ENCODE measurements around the gene SMG6. TPM values are rescaled to one million over a fixed set of nuclear protein-coding genes. Genes with fewer than 3 reads are reported as not detected.

Gene SMG6
- total RNA-seq, 1 experiment from 2014 or later: 13.5 TPM

DNA sequence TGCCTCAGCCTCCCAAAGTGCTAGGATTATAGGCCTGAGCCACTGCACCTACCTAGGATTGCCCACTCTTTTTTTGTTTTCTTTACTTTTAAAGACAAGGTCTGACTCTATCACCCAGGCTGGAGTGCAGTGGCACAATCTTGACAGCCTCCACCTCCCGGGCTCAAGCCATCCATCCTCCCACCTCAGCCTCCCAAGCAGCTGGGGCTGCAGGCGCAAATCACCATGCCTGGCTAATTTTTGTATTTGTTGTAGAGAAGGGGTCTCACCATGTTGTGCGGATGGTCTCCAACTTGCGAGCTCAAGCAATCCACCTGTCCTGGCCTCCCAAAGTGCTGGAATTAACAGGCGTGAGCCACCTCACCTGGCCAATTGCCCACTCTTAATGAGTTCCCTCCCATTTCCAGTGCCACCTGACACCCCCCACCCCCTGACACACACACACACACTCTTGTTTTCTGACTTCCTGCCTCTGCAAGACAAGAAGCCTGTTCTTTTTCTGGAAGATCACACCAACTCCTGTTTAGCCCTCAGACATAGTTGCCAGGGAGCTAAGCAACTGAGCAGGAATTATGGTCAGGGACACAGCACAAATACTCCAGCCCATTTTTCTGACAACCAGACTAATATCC, 259.2 kb downstream of the SMG6 start:
- H3K27me3 Mint-ChIP-seq (ENCODE audit: unreplicated experiment): no peaks in the 10 kb centered on the region
- CTCF ChIA-PET: interaction anchor here (0.6 kb wide), 2 partner anchors 154 to 517 kb away, joined by 7 read pairs; no protein-coding TSS in a partner anchor
- H3K4me1 Mint-ChIP-seq (ENCODE audit: low read depth, unreplicated experiment): peaks cover 10% of the 10 kb centered on the region
- H3K36me3 Mint-ChIP-seq (ENCODE audit: insufficient read depth, unreplicated experiment): peaks cover 36% of the 10 kb centered on the region
- H3K4me3 Mint-ChIP-seq (ENCODE audit: low read depth, unreplicated experiment): no peak overlapping the region
- no peak for DNase-seq
- BruUV-seq (replicated peaks): no TSS peak
- no peak overlapping the region for H3K27ac Mint-ChIP-seq (ENCODE audit: unreplicated experiment)
- H3K9me3 Mint-ChIP-seq (ENCODE audit: low read depth, unreplicated experiment): no peaks in the 10 kb centered on the region
- intact Hi-C loops (cut with micrococcal nuclease; ENCODE audit: unreplicated experiment): no loop called here
- TF ChIP-seq, protein P1, sequence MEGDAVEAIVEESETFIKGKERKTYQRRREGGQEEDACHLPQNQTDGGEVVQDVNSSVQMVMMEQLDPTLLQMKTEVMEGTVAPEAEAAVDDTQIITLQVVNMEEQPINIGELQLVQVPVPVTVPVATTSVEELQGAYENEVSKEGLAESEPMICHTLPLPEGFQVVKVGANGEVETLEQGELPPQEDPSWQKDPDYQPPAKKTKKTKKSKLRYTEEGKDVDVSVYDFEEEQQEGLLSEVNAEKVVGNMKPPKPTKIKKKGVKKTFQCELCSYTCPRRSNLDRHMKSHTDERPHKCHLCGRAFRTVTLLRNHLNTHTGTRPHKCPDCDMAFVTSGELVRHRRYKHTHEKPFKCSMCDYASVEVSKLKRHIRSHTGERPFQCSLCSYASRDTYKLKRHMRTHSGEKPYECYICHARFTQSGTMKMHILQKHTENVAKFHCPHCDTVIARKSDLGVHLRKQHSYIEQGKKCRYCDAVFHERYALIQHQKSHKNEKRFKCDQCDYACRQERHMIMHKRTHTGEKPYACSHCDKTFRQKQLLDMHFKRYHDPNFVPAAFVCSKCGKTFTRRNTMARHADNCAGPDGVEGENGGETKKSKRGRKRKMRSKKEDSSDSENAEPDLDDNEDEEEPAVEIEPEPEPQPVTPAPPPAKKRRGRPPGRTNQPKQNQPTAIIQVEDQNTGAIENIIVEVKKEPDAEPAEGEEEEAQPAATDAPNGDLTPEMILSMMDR (IDR thresholded peaks at IDR 0.05; ENCODE audit: unreplicated experiment): no peak

DNA sequence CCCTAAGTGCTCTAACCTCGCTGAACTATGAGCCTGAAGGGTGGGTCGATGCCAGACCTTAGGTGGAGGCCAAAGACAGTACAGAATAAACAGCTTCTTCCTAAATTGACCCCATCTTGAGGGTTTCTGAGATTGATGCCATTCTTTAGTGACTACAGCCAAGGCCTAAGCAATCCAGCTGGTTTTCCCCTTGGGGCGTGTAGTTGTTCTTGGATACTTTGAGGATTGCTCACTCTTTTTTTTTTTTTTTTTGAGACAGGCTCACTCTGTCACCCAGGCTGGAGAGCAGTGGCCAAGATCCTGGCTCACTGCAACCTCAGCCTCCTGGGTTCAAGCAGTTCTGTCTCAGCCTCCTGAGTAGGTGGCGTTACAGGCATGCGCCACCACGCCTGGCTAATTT, 259.8 kb downstream of the SMG6 start:
- TF ChIP-seq, protein P1 (IDR thresholded peaks at IDR 0.05; ENCODE audit: unreplicated experiment): no peak
- Mint-ChIP-seq H3K9me3 (ENCODE audit: low read depth, unreplicated experiment) (no peaks in the 10 kb centered on the region), H3K27ac (ENCODE audit: unreplicated experiment) (no peak overlapping the region), H3K27me3 (ENCODE audit: unreplicated experiment) (no peaks in the 10 kb centered on the region), H3K4me1 (ENCODE audit: low read depth, unreplicated experiment) (peaks cover 10% of the 10 kb centered on the region), H3K36me3 (ENCODE audit: insufficient read depth, unreplicated experiment) (peaks cover 31% of the 10 kb centered on the region), H3K4me3 (ENCODE audit: low read depth, unreplicated experiment) (no peak overlapping the region)
- intact Hi-C loops (cut with micrococcal nuclease; ENCODE audit: unreplicated experiment): no loop called here
- DNase-seq: peak; percentile 14
- no TSS peak for BruUV-seq (replicated peaks)
- CTCF ChIA-PET: interaction anchor here (0.6 kb wide), 2 partner anchors 124 to 153 kb away, joined by 3 to 7 read pairs; no protein-coding TSS in a partner anchor

DNA sequence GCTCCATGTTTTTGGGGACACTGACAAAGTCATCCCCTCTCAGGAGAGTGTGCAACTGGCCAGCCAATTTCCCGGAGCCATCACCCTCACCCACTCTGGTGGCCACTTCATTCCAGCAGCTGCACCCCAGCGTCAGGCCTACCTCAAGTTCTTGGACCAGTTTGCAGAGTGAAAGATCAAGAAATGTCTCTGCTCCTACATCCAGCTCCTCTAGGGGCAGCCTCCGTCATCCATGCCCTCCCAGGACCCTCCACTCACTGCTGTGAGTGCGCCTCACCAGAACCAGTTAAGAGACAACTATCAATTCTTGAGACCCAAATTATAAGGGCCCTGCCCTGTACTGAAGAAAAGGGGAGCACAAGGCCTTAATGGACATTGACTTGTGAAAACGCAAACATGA, 260.7 kb downstream of the SMG6 start:
- no peak for DNase-seq
- CTCF ChIA-PET: interaction anchor here (0.7 kb wide), 1 partner anchor 64 kb away, joined by 3 read pairs; no protein-coding TSS in a partner anchor
- Mint-ChIP-seq H3K27me3 (ENCODE audit: unreplicated experiment) (no peaks in the 10 kb centered on the region), H3K36me3 (ENCODE audit: insufficient read depth, unreplicated experiment) (peaks cover 31% of the 10 kb centered on the region), H3K4me1 (ENCODE audit: low read depth, unreplicated experiment) (peaks cover 10% of the 10 kb centered on the region), H3K4me3 (ENCODE audit: low read depth, unreplicated experiment) (peak overlapping the region; percentile 83), H3K9me3 (ENCODE audit: low read depth, unreplicated experiment) (no peaks in the 10 kb centered on the region), H3K27ac (ENCODE audit: unreplicated experiment) (peak overlapping the region; percentile 96)
- TSS peak; percentile 81 for BruUV-seq (replicated peaks)
- TF ChIP-seq, protein P1 (IDR thresholded peaks at IDR 0.05; ENCODE audit: unreplicated experiment): no peak
- intact Hi-C loops (cut with micrococcal nuclease; ENCODE audit: unreplicated experiment): no loop called here

DNA sequence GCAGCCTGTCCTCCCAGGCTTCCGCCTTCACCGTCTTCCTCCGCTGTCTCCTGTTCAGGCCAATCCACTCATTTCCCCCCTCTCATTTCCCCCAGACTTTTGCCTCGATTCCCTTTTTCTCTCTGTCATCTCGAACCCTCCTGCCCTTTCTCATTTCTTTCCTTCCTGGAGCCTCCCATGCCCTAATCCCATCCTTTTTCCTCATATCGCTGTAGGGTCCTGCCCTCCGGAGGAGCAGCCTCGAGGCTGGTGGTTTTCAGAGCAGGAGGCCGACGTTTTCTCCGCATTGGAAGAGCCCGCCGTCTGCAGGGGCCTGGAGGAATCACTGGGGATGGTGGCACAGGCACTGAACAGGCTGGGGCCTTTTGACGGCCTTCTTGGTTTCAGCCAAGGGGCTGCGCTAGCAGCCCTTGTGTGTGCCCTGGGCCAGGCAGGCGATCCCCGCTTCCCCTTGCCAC, 261.2 kb downstream of the SMG6 start:
- intact Hi-C loops (cut with micrococcal nuclease; ENCODE audit: unreplicated experiment): no loop called here
- no TSS peak for BruUV-seq (replicated peaks)
- Mint-ChIP-seq H3K36me3 (ENCODE audit: insufficient read depth, unreplicated experiment) (peaks cover 31% of the 10 kb centered on the region), H3K4me3 (ENCODE audit: low read depth, unreplicated experiment) (peak overlapping the region; percentile 83), H3K27me3 (ENCODE audit: unreplicated experiment) (no peaks in the 10 kb centered on the region), H3K27ac (ENCODE audit: unreplicated experiment) (peak overlapping the region; percentile 96), H3K9me3 (ENCODE audit: low read depth, unreplicated experiment) (no peaks in the 10 kb centered on the region), H3K4me1 (ENCODE audit: low read depth, unreplicated experiment) (peaks cover 10% of the 10 kb centered on the region)
- CTCF ChIA-PET: interaction anchor here (0.7 to 1.1 kb wide), 2 partner anchors 63 to 134 kb away, joined by 3 read pairs; no protein-coding TSS in a partner anchor
- TF ChIP-seq, protein P1 (IDR thresholded peaks at IDR 0.05; ENCODE audit: unreplicated experiment): no peak
- DNase-seq: no peak
